Measurements from ENCODE around the gene KCTD7.
"Not testable (repeated sequence)": the region's sequence is repeated elsewhere in the genome, so short reads cannot be mapped to it uniquely, and the experiment has no call there.

KCTD7 gene

DNA sequence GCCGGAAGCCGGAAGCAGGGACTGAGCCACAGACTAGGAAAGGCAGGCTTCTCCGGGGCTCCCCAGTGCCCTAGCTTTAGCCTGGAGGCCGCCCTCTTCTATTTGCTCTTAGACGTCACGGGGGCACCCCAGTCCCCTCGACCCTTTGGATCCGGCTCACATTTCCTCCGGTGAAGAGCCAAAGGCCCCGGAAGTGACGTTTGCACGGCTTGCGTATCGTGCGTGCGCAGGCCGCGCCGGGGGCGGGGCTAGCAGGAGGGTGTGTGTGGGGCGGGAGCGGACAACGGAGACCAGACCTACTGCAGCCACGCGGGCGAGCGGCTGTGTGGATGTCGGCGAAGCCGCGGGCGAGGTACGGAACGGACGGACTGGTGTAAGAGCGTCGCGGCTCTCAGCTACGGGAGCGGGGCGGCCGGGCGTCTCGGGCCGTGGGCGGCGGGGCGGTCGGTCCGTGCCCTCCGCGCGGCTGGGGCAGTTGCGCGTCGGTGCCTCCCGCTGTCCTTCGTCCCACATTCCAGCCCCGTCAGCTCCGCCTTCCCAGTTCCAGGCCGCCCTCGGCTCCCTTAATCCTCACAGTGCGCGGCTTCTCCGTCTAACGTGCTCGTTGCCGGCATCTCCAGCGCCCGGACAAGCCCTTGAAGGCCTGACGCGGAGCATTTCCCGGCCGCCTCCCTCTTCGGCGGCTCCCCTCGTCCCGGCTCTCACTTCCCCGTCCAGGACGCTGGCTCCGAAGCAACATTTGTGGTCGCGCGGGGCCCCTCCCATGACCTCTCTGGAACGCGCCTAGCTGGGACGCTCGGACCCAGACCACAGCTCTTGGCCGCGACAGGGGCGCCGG lies 25.8 kb downstream of the KCTD7 start:
- peak; percentile 96 for DNase-seq

DNA sequence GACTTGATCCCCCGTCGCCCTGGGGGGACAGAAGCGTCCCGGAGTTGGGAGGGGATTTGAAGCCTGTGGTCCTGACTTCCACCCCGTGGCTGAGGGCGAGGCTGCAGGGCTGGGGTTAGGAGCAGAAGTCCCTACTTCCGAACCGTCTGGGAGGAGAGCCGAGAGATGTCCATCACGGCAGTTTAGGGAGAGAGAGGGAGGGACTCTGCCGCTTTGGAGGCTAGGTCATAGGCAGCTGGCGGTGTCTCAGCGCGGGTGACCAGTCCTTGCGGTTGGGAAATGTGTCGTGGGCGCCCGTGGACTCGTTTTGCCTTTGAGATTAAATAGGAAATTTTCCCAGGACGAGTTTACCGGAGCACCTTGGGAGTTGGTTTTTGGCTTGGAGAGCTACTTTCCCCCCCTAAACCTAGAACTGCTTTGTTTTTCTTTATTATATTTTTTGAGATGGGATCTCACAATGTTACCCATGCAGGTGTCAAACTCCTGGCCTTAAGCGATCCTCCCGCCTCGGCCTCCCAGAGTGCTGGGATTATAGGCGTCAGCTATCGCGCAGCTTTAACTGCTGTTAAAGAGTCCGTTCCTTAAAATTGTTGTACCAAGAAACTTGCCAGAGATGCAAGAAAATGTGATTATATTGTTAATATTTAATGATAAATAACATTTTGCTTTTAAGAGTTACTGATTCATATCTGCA lies 26.6 kb downstream of the KCTD7 start:
- DNase-seq: not testable (repeated sequence)

GRCh38 chr7:66655826-66656485 lies 27.3 kb downstream of the KCTD7 start:
- not testable (repeated sequence) for DNase-seq

DNA sequence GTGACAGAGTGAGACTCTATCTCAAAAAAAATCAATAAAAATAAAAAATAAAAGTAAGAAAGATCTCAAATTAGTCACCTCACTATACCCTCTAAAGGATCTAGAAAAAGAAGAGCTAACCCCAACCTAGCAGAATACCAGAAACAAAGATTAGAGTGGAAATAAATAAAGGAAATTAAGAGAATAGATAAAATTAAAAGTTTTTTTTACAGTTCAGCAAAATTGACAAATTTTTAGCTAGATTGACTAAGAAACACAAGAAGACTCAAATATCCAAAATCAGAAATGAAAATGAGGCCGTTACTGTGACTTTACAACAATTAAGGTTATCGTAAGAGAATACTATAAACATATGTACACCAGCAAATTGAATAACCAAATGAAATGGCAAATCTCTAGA lies 29.1 kb downstream of the KCTD7 start:
- no peak for DNase-seq

DNA sequence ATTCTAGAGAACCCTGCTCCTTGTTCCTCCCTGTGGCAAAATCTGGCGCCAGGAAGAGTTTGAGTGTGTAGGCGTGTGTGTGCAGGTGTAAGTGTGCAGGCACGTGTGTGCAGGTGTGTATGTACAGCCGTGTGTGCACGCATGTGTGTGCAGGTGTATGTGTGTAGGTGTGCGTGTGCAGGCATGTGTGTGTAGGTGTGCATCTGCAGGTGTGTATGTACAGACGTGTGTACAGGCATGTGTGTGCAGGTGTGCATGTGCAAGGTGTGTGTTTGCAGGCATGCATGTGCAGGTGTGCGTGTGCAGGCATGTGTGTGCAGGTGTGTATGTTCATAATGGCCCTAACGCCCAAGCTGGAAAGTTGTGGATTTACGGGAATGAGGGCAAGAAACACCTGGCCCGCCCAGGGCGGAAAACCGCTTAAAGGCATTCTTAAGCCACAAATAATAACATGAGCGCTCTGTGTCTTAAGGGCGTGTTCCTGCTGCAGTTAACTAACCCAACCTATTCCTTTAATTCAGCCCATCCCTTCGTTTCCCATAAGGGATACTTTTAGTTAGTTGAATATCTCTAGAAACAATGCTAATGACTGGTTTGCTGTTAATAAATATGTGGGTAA lies 34.1 kb downstream of the KCTD7 start:
- DNase-seq: no peak

- no peak for DNase-seq
These were observed 36.1 kb downstream of the KCTD7 start for GRCh38 chr7:66664590-66665293.

DNA sequence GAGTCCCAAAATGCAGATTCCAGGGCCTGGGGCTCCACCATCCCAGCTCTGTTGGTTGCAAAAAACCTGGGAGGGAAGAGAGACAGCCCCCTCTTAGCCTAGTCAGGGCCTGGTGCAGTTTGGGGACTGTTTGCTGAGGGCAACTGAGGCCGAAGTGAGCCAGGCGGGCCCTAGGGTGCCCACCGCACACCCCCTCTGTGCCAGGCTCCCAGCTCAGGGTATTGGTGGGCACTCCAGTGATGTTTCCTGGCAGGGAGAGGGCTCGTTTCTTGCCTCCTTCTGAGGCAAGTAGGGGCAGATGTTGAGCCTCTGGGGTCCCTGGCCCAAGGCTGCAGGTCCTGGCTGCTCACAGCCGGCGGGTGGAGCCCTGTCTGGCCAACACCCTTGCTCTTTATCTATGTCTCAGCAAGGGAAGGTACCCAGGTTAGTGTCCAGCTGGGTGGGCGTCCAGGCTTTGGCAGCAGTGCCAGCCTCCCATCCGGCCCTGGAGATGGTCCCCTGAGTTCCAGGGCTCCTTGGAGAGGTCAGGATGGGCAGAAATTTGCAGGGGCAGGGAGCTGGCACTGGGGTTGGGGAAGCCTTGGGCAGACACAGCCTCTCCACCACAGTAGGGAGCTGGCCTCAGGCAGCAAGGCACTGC lies 37.8 kb downstream of the KCTD7 start:
- DNase-seq: no peak

DNA sequence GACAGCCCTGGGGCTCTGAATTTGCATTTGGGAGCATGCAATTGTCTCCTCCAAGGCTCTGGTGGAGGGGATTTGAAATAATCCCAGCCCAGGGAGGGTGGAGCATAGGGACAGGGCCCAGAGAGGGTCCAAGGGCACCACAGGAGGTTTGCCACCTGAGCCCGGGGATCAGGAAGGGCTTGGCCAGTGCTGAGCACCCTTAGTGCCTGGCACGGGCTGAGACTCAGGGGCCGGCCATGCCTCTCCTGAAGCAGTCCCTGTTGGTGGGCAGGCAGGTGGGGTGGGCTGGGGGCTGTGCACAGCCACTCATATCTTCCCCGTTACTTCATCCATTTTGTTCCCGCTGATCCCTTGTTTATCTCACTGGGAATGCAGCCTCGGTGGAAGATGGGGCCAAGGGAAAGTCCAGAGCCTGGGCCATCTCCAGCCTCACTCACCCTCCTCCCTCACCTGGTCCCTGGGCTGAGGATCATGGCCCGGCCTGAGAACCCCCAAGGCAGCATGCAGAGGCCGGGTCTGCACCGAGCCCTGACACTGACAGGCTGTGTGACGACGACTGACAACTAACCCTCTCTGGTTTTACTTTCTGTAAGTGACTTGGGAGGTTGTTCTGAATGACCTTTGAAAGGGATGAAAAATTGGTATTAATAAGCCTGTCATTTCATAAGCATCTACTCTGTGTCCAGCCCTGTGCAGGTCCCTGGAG lies 38.5 kb downstream of the KCTD7 start:
- DNase-seq: no peak

DNA sequence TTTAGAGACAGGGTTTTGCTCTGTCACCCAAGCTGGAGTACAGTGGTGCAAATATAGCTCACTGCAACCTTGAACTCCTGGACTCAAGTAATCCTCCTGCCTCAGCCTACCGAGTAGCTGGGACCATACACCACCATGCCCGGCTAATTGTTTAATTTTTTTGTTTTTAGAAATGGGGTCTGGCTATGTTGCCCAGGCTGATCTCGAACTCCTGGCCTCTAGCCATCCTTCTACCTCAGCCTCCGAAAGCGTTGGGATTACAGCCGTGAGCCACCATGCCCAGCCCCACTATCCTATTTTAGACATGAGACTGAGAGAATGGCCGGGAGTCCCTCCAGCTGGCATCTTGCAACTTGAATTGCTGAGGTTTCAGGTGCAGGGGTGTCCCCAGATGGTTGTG lies 39.4 kb downstream of the KCTD7 start:
- no peak for DNase-seq

- DNase-seq: no peak
These were observed 40.0 kb downstream of the KCTD7 start for GRCh38 chr7:66668677-66669076.

DNA sequence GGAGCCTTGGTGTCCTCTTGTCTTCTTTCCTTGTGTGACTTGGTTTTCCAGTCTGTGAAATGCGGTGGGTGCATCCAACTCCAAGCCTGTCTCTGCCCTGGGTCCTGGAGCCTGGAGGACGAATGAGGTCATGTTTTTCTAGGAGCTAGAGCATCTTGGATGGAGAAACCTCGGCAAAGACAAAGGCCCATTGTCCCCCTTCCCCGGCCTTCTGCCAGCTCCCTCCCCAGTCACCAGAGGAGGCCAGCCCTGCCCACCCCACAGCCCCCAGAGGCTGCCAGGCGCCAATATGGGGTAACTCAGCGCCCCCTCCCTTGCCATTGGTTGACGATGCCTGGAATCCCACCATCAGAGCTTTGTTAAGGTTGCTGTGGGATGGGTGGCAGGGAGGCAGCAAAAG lies 40.4 kb downstream of the KCTD7 start:
- DNase-seq: no peak

- no peak for DNase-seq
These were observed 40.8 kb downstream of the KCTD7 start for GRCh38 chr7:66669496-66669895.

DNA sequence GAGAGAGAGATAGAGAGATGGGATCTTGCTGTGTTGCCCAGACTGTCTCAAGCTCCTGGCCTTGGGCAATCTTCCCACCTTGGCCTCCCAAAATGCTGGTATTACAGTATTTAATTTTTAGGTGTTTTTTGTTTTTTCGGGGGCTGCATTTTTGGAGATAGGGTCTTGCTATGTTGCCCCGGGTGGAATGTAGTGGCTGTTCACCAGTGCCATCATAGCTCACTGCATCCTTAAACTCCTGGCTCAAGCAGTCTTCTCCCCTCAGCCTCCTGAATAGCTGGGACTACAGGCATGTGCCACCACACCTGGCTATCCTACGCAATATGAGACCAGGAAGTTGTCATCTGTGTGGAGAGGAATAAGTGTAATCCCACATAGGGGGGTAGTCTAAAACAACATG lies 42.4 kb downstream of the KCTD7 start:
- no peak for DNase-seq

GRCh38 chr7:66671486-66671885 lies 42.8 kb downstream of the KCTD7 start:
- DNase-seq: not testable (repeated sequence)

DNA sequence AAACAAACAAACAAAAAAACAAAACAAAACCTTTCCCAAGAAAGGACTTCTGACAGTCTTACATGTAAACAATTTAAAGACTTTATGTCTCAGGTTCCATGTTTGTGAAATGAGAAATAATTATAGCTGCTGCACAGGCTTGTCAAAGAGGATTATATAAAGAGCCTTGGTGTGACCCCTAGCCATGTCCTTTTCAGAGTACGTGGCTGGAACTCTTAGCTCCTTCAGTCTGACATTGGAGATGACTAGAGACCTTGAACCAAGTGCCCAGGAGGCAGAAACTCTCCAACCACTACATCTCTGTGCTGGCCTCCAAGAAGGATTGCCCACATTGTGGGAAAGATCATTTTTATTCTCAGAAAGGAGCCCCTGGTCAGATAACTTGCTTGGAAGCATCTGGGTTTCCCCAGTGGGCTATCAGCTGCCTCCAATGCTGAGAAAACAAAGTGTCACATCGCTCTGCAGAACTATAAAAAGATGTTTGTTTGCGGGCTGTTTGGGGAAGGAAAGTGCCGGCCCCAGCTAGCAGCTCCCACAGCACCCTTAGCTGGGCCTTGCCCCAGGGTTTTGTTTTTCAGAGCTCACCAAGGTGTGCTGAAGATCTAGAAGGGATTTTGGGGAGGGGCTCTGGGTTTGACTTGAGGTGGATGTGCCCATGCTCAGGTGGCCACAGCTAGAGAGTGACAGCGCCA lies 43.9 kb downstream of the KCTD7 start:
- not testable (repeated sequence) for DNase-seq

DNA sequence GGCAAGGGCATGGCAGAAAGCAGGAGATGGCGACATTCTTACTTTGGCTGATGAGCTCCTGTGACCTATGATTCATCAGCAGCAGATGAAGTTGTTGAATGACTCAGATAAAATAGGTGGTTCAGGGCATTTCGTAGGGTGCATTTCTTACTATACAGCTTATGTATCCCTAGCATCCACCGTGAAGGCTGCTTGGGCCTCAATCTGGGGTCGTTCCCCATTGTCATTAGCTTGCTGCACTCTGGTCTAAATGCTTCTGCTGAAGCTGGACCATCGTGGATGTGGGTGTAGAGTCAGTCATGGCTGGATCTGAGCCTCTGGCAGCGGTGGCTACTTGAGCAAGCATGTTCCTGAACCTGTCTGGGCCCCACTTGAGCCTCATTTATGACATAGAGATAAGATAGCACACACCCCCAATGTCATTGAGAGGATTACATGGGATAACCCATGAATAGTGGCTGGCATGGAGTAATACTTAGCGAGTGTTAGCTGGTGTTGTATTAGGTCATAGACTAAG lies 44.5 kb downstream of the KCTD7 start:
- DNase-seq: not testable (repeated sequence)

DNA sequence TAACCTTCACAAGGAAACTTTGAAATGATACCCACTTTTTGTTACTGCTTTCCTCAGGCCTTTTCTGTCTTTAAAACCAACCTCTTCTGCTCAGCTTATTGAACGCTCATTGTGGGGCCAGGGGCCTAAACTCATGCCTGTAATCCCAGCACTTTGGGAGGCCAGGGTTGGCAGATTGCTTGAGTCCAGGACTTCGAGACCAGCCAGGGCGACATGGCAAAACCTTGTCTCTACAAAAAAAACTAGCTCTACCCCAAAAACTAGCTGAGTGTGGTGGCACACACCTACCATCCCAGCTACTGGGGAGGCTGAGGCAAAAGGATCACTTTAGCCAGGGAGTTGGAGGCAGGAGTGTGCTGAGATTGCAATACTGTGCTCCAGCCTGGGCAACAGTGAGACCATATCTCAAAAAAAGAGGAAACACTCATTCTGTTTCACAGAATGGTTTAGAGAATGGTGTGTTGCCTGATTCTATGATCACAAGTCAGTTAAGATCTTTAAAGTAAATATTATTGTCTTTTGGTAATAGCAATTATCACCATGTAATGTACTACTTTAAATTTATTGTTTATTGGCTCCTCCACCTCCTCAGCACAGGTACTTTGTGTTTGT lies 51.1 kb downstream of the KCTD7 start:
- DNase-seq: no peak

DNA sequence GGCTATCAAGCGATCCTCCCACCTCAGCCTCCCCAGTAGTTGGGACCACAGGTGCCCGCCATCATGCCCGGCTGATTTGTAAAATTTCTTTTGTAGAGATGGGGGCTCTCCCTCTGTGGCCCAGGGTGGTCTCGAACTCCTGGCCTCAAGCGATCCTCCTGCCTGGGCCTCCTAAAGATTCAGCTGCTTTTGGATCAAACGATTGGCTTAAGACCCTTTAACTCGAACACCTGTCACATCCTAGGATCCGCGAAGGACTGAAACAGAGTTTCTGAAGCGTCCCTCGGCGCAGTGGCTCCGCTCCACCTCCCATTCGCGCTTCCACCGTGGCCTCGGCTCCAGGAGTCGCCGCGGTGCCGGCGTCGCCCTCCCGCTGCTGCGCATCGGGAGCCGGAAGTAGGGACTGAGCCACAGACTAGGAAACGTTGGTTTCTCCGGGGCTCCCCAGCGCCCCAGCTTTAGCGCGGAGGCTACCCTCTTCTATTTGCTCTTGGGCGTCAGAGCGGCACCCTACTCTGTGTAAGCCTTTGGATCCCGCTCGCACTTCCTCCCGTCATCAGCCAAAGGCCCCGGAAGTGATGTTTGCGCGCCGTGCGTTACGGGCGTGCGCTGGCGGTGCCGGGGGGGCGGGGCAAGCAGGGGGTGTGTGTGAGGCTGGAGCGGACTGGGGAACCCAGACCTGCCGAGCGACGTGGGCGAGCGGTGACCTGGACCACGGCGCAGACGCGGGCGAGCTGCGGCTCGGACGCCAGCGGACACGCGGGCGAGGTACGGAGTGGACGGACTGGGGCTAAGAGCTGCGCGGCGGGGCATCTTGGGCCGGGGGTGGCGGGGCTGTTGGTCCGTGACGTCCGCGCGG lies 53.0 kb downstream of the KCTD7 start:
- DNase-seq: peak; percentile 97
